SU-DHL-6 (cell line): ENCODE results near the gene PGM1.
"Not testable (repeated sequence)": the region's sequence is repeated elsewhere in the genome, so short reads cannot be mapped to it uniquely, and the experiment has no call there.

ENCODE experiments used
- EZH2phosphoT487 ChIP-seq: fragments of 200-600 bp; sonication (generic), shearing (Covaris generic); conservative IDR thresholded peaks from 2 replicates; pipeline ENCODE4 v1.6.1; 2018; ENCODE audit warnings: mild to moderate bottlenecking, antibody characterized with exemption, low read length, moderate library complexity, mixed read lengths
- TF ChIP-seq, protein P1 (sequence below): fragments of 200-600 bp; sonication (generic); IDR thresholded peaks from one replicate; pipeline ENCODE4 v1.5.1; 2017; ENCODE audit warnings: antibody characterized with exemption, mild to moderate bottlenecking, low read length, moderate library complexity; ENCODE audit not compliant: insufficient read depth, poor library complexity, severe bottlenecking

DNA sequence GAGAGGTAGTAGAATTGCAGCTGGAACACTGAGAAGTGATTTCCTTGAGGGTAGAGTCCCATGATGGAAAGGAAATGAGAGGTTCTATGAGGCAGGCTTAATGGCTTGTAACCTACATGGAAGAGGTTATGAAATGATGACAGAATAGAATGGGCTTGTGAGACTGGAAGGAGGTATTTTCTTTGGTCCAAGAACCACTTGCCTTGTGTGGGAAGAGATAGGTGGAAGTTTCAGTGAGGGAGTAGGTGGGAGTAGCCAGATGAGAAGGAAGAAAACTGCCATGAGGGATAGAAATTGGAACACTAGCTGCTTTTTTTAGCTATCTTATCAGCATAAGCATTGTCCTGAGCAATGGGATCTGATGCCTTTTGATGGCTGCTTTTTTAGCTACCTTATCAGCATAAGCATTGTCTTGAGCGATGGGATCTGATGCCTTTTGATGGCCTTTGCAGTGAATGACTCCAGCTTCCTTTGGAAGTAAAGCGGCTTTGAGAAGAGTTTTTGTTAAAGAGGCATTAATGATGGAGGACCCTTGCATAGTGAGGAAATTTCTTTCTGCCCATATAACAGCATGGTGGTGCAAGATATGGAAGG, 18.9 kb upstream of the PGM1 start:
- TF ChIP-seq, protein P1, sequence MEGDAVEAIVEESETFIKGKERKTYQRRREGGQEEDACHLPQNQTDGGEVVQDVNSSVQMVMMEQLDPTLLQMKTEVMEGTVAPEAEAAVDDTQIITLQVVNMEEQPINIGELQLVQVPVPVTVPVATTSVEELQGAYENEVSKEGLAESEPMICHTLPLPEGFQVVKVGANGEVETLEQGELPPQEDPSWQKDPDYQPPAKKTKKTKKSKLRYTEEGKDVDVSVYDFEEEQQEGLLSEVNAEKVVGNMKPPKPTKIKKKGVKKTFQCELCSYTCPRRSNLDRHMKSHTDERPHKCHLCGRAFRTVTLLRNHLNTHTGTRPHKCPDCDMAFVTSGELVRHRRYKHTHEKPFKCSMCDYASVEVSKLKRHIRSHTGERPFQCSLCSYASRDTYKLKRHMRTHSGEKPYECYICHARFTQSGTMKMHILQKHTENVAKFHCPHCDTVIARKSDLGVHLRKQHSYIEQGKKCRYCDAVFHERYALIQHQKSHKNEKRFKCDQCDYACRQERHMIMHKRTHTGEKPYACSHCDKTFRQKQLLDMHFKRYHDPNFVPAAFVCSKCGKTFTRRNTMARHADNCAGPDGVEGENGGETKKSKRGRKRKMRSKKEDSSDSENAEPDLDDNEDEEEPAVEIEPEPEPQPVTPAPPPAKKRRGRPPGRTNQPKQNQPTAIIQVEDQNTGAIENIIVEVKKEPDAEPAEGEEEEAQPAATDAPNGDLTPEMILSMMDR = not testable (repeated sequence)
- TF ChIP-seq EZH2phosphoT487 = not testable (repeated sequence)
